NB4 (cell line): Measurements from ENCODE around the gene ZNF592.

ENCODE experiments used
- DNase-seq: peaks from one replicate; pipeline ENCODE4 v3.0.0; 2010; ENCODE audit warnings: low read depth
- H3K4me3 ChIP-seq: one replicate; pipeline ENCODE4 v1.5.1; 2011; ENCODE audit warnings: mild to moderate bottlenecking, low read depth, low read length, moderate library complexity
- MYC ChIP-seq: IDR thresholded peaks from 2 replicates; pipeline ENCODE4 v1.6.1; 2011; ENCODE audit warnings: low read depth, low read length
- POLR2A ChIP-seq: IDR thresholded peaks from 2 replicates; pipeline ENCODE4 v1.6.1; 2011; ENCODE audit warnings: mild to moderate bottlenecking; ENCODE audit not compliant: insufficient read length; ENCODE audit errors: extremely low read depth
- TF ChIP-seq, protein P1 (sequence below): IDR thresholded peaks from 2 replicates; pipeline ENCODE4 v1.6.1; 2011; ENCODE audit warnings: low read depth, low read length
- TF ChIP-seq, protein P2 (sequence below): IDR thresholded peaks from one replicate; pipeline ENCODE4 v1.5.1; 2012; ENCODE audit warnings: low read depth, low read length

The ZNF592 gene

DNA sequence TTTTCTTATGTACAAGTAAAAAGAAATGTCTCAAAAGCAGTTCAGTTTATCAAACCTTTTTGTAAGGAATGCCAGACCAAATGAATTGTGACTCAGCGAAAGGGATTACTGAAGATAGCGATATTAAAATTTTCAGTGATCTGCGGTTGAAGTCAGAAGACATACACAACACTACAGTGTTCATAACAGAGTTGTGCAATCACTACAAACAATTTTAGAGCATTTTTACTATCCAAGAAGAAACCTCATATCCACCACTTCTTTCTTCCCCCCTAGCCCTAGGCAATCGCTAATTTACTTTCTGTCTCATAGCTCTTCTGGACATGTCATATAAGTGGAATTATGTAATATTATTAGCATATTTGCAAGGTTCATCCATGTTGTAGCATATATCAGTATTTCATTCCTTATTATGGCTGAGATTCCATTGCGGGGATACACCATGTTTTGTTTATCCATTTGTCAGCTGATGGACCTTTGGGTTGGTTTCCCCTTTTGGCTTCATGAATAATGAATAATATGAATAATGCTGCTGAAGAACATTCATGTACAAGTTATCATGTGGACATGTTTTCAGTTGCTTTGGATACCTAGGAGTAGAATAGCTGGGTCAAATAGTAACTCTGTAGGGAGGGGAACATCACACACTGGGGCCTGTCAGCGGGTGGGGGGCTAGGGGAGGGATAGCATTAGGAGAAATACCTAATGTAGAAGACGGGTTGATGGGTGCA, 45.2 kb downstream of the ZNF592 start:
- no peak for DNase-seq
- no peak overlapping the region for H3K4me3 ChIP-seq
- TF ChIP-seq, protein P1, sequence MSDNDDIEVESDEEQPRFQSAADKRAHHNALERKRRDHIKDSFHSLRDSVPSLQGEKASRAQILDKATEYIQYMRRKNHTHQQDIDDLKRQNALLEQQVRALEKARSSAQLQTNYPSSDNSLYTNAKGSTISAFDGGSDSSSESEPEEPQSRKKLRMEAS, result no peak
- TF ChIP-seq MYC (no peak), POLR2A (no peak)
- TF ChIP-seq, protein P2, sequence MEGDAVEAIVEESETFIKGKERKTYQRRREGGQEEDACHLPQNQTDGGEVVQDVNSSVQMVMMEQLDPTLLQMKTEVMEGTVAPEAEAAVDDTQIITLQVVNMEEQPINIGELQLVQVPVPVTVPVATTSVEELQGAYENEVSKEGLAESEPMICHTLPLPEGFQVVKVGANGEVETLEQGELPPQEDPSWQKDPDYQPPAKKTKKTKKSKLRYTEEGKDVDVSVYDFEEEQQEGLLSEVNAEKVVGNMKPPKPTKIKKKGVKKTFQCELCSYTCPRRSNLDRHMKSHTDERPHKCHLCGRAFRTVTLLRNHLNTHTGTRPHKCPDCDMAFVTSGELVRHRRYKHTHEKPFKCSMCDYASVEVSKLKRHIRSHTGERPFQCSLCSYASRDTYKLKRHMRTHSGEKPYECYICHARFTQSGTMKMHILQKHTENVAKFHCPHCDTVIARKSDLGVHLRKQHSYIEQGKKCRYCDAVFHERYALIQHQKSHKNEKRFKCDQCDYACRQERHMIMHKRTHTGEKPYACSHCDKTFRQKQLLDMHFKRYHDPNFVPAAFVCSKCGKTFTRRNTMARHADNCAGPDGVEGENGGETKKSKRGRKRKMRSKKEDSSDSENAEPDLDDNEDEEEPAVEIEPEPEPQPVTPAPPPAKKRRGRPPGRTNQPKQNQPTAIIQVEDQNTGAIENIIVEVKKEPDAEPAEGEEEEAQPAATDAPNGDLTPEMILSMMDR, result no peak

DNA sequence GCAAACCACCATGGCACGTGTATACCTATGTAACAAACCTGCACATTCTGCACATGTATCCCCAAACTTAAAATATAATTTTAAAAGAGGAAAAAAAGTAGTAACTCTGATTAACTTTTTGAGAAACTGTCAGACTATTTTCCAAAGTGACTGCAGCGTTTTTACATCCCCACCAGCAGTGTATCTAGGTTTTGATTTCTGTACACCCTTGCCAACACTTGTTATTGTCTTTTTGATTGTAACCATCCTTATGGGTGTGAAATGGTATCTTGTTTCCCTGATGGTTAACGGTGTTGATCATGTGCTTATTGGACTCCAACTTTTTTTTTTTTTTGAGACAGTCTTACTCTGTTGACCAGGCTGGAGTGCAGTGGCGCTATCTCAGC, 45.8 kb downstream of the ZNF592 start:
- DNase-seq, result no peak
- TF ChIP-seq POLR2A (no peak), MYC (no peak)
- TF ChIP-seq, protein P1, result no peak
- TF ChIP-seq, protein P2, result no peak

DNA sequence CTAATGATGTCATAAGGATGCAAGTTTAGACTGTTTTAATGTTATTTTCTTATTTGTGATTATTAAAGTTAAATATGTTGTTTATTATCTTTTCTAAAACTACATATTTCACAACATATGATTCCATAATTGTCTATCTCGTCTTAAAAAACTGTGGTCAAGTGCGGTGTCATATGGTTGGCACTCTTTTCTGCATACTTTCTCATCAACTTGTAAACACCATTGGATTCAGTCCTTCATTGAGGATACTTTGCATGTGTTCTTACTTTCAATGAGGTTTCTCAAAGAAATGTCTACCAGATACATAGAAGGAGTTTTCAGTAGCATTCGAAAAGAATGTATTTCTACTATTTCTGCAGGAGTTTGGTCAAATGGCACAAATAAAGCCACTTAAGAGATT, 46.8 kb downstream of the ZNF592 start:
- no peak for TF ChIP-seq POLR2A
- TF ChIP-seq, protein P2, result no peak
- TF ChIP-seq MYC, result no peak
- TF ChIP-seq, protein P1, result no peak
- H3K4me3 ChIP-seq, result no peak overlapping the region
- no peak for DNase-seq

More for the DNA sequence above, 45.8 kb downstream of the ZNF592 start:
- no peak overlapping the region for H3K4me3 ChIP-seq

DNA sequence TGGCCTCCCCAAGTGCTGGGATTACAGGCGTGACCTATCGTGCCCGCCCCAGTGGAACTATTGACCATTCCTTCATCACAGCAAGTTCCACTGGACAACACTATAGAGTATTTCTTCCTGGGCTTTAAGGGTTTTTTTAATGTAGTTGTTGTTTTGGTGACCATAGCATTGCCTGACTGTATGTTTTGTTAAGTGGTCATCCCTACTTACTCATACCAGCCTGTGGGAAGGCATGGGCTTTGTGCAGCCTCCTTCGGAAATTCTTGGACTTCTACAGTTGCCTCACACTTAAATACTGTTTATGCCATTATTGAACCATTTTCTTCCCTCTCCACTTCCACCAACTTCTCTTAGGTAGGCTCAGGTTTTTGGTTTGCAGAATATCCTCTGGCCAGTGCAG, 48.8 kb downstream of the ZNF592 start:
- H3K4me3 ChIP-seq, result no peak overlapping the region
- DNase-seq, result no peak
- TF ChIP-seq, protein P1, result no peak
- TF ChIP-seq POLR2A (no peak), MYC (no peak)
- TF ChIP-seq, protein P2, result no peak

DNA sequence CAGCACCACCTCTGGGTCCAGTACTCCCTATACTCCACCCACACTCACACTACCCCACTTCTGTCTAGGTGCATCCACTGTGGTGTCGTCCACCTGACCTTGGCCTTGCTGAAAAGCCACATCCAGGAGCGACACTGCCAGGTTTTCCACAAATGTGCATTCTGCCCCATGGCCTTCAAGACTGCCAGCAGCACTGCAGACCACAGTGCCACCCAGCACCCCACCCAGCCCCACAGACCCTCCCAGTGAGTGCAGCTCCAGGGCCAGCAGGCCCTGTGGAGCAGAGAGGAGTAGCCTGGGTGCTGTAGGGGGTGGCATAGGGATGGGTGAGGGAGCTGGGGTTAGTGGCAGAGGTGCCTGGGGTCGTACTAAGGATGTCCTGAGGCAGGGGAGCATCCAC, 49.4 kb downstream of the ZNF592 start:
- no peak overlapping the region for H3K4me3 ChIP-seq
- DNase-seq, result no peak
- TF ChIP-seq, protein P1, result no peak
- TF ChIP-seq POLR2A (no peak), MYC (no peak)

DNA sequence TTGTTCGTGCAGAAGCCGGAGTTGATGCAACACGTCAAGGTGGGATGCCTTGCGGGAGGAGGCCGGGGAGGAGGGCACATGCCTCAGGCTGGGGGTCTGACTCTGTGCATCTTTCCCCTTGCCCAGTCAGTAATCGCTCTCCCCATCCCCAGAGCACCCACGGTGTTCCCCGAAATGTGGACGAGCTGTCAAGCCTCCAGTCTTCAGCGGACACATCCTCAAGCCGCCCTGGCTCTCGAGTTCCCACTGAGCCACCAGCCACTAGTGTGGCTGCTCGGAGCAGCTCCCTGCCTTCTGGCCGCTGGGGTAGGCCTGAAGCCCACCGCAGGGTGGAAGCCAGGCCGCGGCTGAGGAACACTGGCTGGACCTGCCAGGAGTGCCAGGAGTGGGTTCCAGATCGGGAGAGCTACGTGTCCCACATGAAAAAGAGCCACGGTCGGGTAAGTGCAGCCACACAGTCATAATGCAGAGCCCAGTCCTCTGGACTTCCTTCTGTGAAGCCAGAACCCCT, 50.1 kb downstream of the ZNF592 start:
- no peak for DNase-seq
- no peak overlapping the region for H3K4me3 ChIP-seq
- TF ChIP-seq MYC (no peak), POLR2A (no peak)
- TF ChIP-seq, protein P1, result no peak
- TF ChIP-seq, protein P2, result no peak
